HT-29 (cell line): ENCODE data around the gene SPIN2B. TPM values are rescaled to one million over a fixed set of nuclear protein-coding genes. Genes with fewer than 3 reads are reported as not detected.
A peak's percentile ranks its signal among the peaks of the same experiment; 100 is the strongest.
"Not testable (repeated sequence)": the region's sequence is repeated elsewhere in the genome, so short reads cannot be mapped to it uniquely, and the experiment has no call there.

Experiments
- DNase-seq: peaks from one replicate; pipeline ENCODE4 v3.0.0-alpha.2; 2015; ENCODE audit warnings: low spot score
- total RNA-seq: library from RNA; depleted of rRNA; stranded (reverse); fragments of >200 nt; shearing (Covaris generic); gene quantifications from 2 replicates; pipeline ENCODE4 v1.2.3, GENCODE V29; 2014; rRNA removed

Gene SPIN2B
- total RNA-seq: 7.3 and 12.0 TPM in 2 replicates

- peak; percentile 65 for DNase-seq
Observed at GRCh38 chrX:57121162-57121755, at the start of gene SPIN2B. SPIN2B (minus strand) TSS chrX:57121548.

DNA sequence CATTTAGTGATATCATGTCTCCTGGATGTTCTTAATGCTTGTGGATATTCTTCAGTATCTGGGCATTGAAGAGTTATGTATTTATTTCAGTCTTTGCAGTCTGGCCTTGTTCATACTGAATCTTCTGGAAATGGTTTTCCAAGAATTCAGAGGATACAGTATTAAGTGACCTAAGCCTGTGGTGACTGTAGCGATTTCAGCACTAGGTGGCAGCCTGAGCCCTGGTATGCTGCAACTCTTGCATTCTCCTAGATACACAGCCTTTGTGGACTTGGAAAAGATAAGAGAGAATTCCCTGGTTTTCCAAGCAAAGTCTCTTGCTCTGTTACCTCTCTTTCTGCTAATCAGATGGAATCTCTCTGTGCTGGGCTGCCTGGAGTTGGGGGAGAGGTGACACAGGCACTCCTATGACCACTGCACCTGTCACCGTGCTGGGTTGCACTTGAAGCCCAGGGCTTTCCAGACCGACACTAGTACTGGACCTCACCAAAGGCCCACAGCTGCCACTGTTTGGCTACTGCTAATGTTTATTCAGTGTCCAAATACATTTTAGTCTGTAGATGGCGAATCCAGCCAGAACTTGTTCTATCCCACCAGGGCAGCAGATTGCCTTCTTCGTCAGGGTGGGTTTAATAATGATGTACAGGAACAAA, 35.2 kb upstream of the SPIN2B start:
- peak; percentile 65 for DNase-seq

- no peak for DNase-seq
Observed at GRCh38 chrX:57155171-57155570, 33.8 kb upstream of the SPIN2B start.

DNA sequence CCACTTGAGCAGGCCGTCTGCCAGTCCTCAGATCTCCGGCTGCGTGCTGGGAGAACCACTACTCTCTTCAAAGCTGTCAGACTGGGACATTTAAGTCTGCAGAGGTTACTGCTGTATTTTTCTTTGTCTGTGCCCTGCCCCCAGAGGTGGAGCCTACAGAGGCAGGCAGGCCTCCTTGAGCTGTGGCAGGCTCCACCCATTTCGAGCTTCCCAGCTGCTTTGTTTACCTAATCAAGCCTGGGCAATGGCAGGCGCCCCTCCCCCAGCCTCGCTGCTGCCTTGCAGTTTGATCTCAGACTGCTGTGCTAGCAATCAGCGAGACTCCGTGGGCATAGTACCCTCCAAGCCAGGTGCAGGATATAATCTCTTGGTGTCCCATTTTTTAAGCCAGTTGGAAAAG, 30.9 kb upstream of the SPIN2B start:
- DNase-seq: not testable (repeated sequence)

- no peak for DNase-seq
Observed at GRCh38 chrX:57138674-57139073, 17.3 kb upstream of the SPIN2B start.

DNA sequence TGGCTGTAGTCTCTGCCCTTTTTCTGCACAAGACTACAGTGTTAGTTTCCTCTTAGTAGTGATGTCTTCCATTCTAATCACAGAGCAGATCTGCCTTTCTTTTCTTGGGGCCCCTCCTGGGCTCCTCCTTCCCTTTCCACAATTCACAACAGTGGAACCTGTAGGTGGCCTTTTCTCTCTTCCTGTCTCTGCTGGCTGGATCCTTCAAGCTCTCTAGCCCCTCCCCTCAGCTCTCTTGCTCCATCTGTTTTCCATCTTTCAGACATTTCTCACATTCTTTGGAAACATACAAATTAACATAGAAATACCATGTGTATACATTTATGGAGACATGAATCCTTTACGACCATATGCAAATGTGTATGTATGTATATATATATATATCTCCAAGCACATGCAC, 16.2 kb upstream of the SPIN2B start:
- DNase-seq: no peak

GRCh38 chrX:57137073-57137472, 15.7 kb upstream of the SPIN2B start, which contains the start of gene SPIN2A:
SPIN2A (minus strand) TSS chrX:57137397; CDS start chrX:57136597, 800 bp downstream.
- not testable (repeated sequence) for DNase-seq

- DNase-seq: not testable (repeated sequence)
Observed at GRCh38 chrX:57136589-57136988, 15.2 kb upstream of the SPIN2B start.

- no peak for DNase-seq
Observed at GRCh38 chrX:57135287-57135686, 13.9 kb upstream of the SPIN2B start.

DNA sequence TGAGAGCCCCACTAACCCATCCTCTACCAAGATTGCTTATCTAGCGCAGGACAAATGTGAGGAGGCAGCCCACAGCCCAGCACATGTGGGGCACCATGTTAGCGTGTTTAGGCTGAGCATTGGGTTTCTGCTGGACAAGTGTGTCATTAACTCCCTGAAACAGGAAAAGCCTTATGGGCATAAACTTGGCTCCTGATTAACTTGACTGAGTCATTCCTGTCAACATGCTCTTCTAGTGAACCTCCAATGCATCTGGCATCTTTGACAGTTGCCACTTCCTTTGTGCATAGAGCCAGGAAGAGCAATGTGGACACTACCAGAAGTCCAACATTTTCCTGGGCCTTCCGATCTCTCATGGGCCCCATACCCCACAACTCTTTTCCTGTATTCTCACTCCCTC, 13.4 kb upstream of the SPIN2B start:
- no peak for DNase-seq

- no peak for DNase-seq
Observed at GRCh38 chrX:57133706-57134105, 12.4 kb upstream of the SPIN2B start.

DNA sequence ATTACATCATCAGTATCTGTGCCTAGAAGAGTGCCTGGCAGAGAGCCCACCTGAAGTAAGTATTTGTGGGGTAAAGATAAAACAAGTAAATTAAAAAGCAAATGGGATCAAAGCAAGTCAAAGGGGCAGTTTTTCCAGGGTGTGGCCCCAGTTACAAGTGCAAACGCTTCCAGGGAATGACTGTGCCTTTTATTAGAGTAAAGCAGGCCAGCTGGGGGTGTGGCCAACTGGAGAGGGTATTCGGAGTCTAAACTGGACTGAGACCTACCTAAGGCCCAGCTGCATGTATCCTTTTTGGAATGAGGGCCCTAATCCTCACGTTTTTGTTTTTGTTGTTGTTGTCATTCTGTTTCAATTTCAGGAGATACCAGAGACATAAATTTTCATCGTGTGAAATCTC, 11.9 kb upstream of the SPIN2B start:
- not testable (repeated sequence) for DNase-seq

- no peak for DNase-seq
Observed at GRCh38 chrX:57132046-57132445, 10.7 kb upstream of the SPIN2B start.

DNA sequence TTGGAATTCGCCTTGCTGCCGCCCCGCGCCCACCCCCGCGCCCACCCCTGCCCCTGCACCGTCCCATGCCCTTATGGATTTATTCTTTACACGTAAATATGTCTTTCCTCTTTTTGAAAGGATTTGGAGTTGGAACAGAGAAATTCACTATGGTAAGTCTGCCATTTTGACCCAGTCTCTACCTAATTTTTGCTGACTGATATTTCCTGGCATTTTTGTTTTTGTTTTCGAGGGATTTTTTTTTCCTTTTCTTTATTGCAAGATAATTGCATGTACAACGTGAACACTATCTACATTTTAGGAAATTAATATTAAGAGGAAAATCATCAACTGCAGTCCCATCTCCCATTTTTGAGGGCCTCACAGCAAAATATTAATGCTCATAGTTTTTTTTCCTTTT, 468 bp upstream of the SPIN2B start:
- no peak for DNase-seq

GRCh38 chrX:57120619-57121161, 658 bp downstream of the SPIN2B start:
- not testable (repeated sequence) for DNase-seq

GRCh38 chrX:57119416-57119815, 1.9 kb downstream of the SPIN2B start:
- no peak for DNase-seq

- not testable (repeated sequence) for DNase-seq
Observed at GRCh38 chrX:57117566-57117965, 3.8 kb downstream of the SPIN2B start.

GRCh38 chrX:57104921-57105398, 16.4 kb downstream of the SPIN2B start:
- no peak for DNase-seq

- DNase-seq: no peak
Observed at GRCh38 chrX:57104406-57104805, 16.9 kb downstream of the SPIN2B start.

DNA sequence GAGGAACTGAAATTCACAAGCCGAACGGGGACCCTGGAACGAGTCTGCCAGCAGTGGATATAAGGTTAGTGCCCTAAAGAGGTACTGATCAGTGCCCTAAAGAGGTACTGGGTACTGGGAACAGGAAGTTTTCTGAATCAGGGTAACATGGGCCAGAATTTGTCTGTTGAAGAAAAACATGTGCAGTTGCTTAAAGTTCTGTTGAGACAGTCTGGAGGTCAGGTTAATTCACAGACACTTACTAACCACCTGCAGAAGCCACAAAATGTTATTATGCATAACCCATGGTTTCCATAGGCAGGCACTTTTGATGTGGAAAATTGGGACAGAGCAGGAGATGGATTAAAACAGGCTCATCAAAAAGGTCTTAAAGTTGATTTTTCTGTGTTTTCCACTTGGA, 17.9 kb downstream of the SPIN2B start:
- no peak for DNase-seq

GRCh38 chrX:57102918-57103317, 18.4 kb downstream of the SPIN2B start:
- DNase-seq: not testable (repeated sequence)

DNA sequence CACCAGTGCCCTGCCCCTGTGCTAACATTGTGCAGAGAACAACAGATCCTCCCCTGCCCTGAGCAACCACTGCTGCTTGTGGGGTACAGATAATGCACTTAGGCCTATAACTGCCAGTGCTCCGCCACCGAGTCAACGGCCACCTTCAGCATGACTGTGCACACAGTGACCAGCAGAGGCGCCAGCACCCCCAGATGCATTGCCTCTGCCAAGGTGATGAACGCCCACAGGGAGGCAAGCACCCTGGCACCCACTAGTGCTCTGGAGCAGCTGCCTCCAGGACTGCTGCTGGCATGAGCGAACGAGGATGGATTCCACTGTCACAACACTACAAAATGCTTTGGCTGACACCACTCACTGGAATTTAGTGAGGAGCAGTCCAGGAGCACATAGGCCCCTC, 38.2 kb downstream of the SPIN2B start:
- no peak for DNase-seq

GRCh38 chrX:57074458-57074857, 46.9 kb downstream of the SPIN2B start:
- no peak for DNase-seq
